Mucosa of descending colon (tissue), 3 donors: ENCODE data around the gene OR2A5. TPM values are rescaled to one million over a fixed set of nuclear protein-coding genes. Genes with fewer than 3 reads are reported as not detected.
"Not testable (repeated sequence)": the region's sequence is repeated elsewhere in the genome, so short reads cannot be mapped to it uniquely, and the experiment has no call there.

ENCODE experiments used
- ATAC-seq: fragments of 200-7000 bp; cut with Tn5 transposase; one replicate; pipeline ENCODE4 v1.9.1; 2020; ENCODE audit warnings: mild to moderate bottlenecking, moderate library complexity
- DNase-seq, 3 donors: peaks; one replicate each; pipeline ENCODE4 v3.0.0-alpha.2; 2020
- H3K36me3 ChIP-seq: fragments of 200-600 bp; one replicate; pipeline ENCODE4 v1.8.0; 2021; ENCODE audit warnings: low read depth, mild to moderate bottlenecking
- H3K4me1 ChIP-seq: fragments of 200-600 bp; one replicate; pipeline ENCODE4 v1.8.0; 2021; ENCODE audit warnings: low read depth, mild to moderate bottlenecking
- H3K4me3 ChIP-seq: fragments of 200-600 bp; one replicate; pipeline ENCODE4 v1.8.0; 2021; ENCODE audit warnings: mild to moderate bottlenecking
- H3K9me3 ChIP-seq: fragments of 200-600 bp; one replicate; pipeline ENCODE4 v1.8.0; 2021; ENCODE audit warnings: mild to moderate bottlenecking
- intact Hi-C, 2 donors: fragments of 100-400 bp; cut with DNase I in 1 of 2; cut with micrococcal nuclease in 1 of 2; formaldehyde crosslinking; loops; one replicate each; pipeline versions ENCODE4 v1.11.0 to v1.11.1; 2022; cut with DNase I, micrococcal nuclease
- total RNA-seq, 3 donors: library from RNA; stranded (reverse); fragmentation: NEBNext Ultra II Directional in 2 of 3; extraction: Animal tissue kit (Norgen Biotek cat#: 25700) in 2 of 3; gene quantifications; one replicate each; pipeline versions ENCODE4 v1.2.1 to v1.2.4, GENCODE V29; 2021 to 2023
- TF ChIP-seq, protein P1 (sequence below): fragments of 200-600 bp; IDR thresholded peaks from one replicate; pipeline ENCODE4 v1.8.0; 2022; ENCODE audit warnings: antibody characterized with exemption, mild to moderate bottlenecking
- donor health status: DM: no; HTN: no; CAD: no; lungs with moderate emphysema.
- donor health status: DM: no; HTN: no; CAD: no.
- donor health status: DM: no; HTN: yes; CAD: no.

The OR2A5 gene
- total RNA-seq, 3 donors from 2014 or later = not detected

DNA sequence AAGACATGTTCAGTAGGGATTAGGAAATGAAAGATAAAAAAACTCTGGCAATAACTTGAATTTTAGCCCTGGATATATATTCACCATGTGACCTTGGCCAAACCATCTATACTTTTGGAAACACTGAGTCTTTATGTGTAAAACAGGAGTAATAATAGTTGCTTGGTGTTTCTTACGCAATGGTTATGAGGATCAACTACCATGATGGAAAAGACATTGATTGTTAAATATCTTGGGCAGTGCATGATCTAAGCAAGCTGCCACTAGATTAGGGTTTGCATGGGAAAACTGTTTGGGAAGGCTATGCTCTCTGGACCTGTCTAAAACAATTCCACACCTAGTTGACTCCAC is 42.1 kb upstream of the OR2A5 start:
- DNase-seq (no peak), ATAC-seq (no peak)
- TF ChIP-seq, protein P1, sequence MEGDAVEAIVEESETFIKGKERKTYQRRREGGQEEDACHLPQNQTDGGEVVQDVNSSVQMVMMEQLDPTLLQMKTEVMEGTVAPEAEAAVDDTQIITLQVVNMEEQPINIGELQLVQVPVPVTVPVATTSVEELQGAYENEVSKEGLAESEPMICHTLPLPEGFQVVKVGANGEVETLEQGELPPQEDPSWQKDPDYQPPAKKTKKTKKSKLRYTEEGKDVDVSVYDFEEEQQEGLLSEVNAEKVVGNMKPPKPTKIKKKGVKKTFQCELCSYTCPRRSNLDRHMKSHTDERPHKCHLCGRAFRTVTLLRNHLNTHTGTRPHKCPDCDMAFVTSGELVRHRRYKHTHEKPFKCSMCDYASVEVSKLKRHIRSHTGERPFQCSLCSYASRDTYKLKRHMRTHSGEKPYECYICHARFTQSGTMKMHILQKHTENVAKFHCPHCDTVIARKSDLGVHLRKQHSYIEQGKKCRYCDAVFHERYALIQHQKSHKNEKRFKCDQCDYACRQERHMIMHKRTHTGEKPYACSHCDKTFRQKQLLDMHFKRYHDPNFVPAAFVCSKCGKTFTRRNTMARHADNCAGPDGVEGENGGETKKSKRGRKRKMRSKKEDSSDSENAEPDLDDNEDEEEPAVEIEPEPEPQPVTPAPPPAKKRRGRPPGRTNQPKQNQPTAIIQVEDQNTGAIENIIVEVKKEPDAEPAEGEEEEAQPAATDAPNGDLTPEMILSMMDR = no peak
- Histone ChIP-seq H3K4me1 (no peaks in the 10 kb centered on the region), H3K9me3 (peaks cover 13% of the 10 kb centered on the region), H3K36me3 (no peaks in the 10 kb centered on the region), H3K4me3 (no peak overlapping the region)
- intact Hi-C loops = no loop called here

DNA sequence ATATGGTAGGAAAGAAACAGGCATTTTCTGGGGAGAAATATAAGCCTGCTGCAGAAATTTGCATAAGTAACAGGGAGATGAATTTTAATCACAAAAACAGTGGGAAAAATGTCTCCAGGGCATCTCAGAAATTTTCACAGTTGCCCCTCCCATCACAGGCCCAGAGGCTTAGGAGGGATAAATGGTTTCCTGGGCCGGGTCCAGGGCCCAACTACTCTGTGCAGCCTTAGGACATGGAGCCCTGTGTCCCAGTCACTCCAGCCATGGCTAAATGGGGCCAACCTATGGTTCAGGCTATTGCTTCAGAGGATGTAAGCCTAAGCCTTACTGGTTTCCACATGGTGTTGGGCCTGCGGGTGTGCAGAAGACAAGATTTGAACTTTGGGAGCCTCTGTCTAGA is 39.4 kb upstream of the OR2A5 start:
- TF ChIP-seq, protein P1 = no peak
- no peak for DNase-seq
- intact Hi-C loops = no loop called here
- peaks cover 13% of the 10 kb centered on the region for H3K9me3 ChIP-seq
- ATAC-seq = no peak
- no peaks in the 10 kb centered on the region for H3K36me3 ChIP-seq
- no peak overlapping the region for H3K4me3 ChIP-seq
- H3K4me1 ChIP-seq = no peaks in the 10 kb centered on the region

DNA sequence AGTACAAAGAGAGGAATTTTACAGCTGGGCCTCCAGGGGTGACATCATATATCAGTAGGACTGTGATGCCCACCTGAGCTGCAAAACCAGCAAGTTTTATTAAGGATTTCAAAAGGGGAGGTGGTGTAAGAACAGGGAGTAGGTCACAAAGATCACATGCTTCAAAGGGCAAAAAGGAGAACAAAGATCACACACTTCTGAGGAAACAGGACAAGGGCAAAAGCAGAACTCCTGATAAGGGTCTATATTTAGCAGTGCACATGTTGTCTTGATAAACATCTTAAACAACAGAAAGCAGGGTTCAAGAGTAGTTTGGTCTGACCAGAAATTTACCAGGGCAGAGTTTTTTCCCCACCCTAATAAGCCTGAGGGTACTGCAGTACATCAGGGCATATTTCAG is 38.7 kb upstream of the OR2A5 start:
- H3K4me1 ChIP-seq, intact Hi-C loops, ATAC-seq, H3K4me3 ChIP-seq, H3K36me3 ChIP-seq, DNase-seq: not testable (repeated sequence)
- peaks cover 13% of the 10 kb centered on the region for H3K9me3 ChIP-seq

DNA sequence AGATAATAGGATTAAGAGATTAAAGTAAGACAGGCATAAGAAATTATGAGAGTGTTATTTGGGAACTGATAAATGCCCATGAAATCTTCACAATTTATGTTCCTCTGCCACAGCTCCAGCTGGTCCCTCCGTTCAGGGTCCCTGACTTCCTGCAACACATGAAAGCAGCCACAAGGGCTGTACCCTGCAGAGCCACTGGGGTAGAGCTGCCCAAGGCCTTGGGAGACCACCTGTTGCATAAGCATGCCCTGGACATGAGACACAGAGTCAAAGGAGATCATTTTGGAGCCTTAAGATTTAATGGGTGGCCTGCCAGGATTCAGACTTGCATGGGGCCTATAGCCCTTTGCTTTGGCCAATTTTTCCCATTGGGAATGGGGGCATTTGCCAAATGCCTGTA is 37.9 kb upstream of the OR2A5 start:
- DNase-seq, ATAC-seq, H3K36me3 ChIP-seq, H3K4me3 ChIP-seq, H3K4me1 ChIP-seq, intact Hi-C loops: not testable (repeated sequence)
- H3K9me3 ChIP-seq = peaks cover 13% of the 10 kb centered on the region

DNA sequence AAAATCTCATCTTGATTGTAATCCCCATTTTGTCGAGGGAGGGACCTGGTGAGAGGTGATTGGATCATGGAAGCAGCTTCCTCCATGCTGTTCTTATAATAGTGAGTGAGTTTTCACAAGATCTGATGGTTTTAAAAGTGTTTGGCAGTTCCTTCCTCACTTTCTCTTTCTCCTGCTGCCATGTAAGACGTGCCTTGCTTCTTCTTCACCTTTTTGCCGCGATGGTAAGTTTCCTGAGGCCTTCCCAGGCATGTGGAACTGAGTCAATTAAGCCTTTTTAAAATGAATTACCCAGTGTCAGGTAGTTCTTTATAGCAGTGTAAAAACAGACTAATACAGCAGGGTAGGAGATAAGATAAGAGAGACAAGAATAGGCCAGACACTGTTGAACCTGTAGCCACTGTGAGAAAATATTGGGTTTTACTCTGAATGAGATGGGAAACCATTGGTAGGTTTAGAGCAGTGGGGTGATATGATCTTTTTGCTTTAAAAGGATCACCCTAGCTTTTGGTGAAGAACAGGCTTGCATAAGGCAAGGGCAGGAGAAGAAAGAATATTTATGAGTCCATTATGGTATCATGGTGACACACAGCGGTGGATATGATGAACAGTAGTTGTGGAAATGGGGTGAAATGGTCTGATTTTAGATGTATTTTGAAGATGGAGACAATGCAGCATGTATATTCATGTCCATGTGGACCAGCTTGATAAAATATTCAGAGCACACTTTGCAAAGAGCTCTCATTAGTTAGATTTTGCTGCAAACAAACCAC is 37.1 kb upstream of the OR2A5 start:
- no peak for ATAC-seq
- DNase-seq = no peak
- Histone ChIP-seq H3K36me3 (no peaks in the 10 kb centered on the region), H3K9me3 (peaks cover 13% of the 10 kb centered on the region), H3K4me3 (no peak overlapping the region), H3K4me1 (no peaks in the 10 kb centered on the region)
- TF ChIP-seq, protein P1 = no peak
- intact Hi-C loops = no loop called here

DNA sequence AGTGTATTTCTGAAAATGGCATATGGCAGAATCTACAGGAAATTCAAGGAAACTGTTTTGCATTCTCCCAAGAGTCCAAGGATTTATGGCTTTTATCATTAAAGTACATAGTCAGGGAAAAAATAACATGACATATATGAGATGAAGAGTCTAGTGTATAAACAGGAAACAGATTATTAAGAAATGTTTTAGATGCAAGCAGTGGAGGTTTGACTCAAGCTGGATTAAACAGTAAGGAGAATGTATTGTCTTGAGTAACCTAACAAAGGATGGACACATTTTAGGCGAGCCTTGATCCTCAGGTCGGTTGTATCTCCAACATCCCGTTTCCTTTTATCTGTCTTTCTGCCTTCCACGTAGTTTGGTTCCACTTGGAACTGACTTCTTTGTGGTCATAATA is 30.7 kb upstream of the OR2A5 start:
- H3K4me1 ChIP-seq = no peaks in the 10 kb centered on the region
- H3K9me3 ChIP-seq = no peaks in the 10 kb centered on the region
- no peaks in the 10 kb centered on the region for H3K36me3 ChIP-seq
- ATAC-seq (no peak), DNase-seq (no peak)
- no peak overlapping the region for H3K4me3 ChIP-seq
- intact Hi-C loops = no loop called here
- TF ChIP-seq, protein P1 = no peak

DNA sequence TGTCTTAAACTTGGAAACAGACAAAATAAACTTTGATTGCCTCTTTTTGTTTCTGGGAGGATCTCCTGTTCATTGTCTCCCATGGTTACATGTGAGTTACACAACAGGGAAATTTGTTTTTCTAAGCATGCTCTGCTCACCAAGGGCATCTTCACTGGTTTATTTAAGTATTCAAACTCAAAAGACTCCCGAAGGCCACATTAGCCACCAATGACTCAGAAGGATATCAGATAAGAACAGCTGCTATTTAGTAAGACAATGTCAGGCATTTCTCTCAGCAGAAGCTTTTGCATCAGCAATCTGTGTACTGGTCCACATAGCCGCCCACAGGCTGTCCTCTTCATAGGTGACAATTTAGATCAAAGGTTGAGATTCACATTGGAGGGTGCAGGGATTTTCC is 29.3 kb upstream of the OR2A5 start:
- no peaks in the 10 kb centered on the region for H3K36me3 ChIP-seq
- DNase-seq (no peak), ATAC-seq (no peak)
- no peaks in the 10 kb centered on the region for H3K9me3 ChIP-seq
- H3K4me1 ChIP-seq = no peaks in the 10 kb centered on the region
- no peak overlapping the region for H3K4me3 ChIP-seq
- TF ChIP-seq, protein P1 = no peak
- intact Hi-C loops = no loop called here
